ENCODE measurements around the gene ADAMTS18. TPM values are rescaled to one million over a fixed set of nuclear protein-coding genes. Genes with fewer than 3 reads are reported as not detected.

ADAMTS18 gene
- total RNA-seq, 1 donor from 2014 or later: 2.5 TPM

DNA sequence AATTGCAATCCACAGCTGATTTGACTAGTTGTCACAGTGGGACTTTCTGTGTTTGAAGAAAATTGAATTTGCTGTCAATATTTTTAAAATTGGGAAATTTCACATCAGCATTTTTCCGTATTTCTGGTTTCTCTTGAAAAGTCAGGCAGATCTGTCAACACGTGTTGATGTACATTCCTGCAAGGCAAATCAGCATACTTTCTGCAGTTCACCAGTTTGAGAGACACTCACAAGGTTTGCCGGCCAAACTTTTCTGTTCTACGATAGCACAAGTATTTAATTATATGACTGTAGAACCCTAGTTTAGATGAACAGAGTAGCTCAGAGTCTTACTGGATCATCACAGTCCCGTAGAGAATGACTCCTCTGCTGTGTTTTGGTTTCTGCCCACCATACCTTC is 102.0 kb downstream of the ADAMTS18 start:
- Mint-ChIP-seq H3K4me3 (ENCODE audit: unreplicated experiment) (no peak overlapping the region), H3K9me3 (ENCODE audit: unreplicated experiment) (no peaks in the 10 kb centered on the region), H3K27ac (ENCODE audit: unreplicated experiment) (no peak overlapping the region), H3K27me3 (ENCODE audit: low read depth, unreplicated experiment) (no peaks in the 10 kb centered on the region), H3K4me1 (ENCODE audit: low read depth, unreplicated experiment) (no peaks in the 10 kb centered on the region), H3K36me3 (ENCODE audit: low read depth, unreplicated experiment) (no peaks in the 10 kb centered on the region)
- no peak overlapping the region for H3K27ac ChIP-seq (ENCODE audit: low read depth, low read length)
- no peaks in the 10 kb centered on the region for H3K27me3 ChIP-seq (ENCODE audit: insufficient read depth, low read length)
- no peak for FAIRE-seq
- H3K79me2 ChIP-seq (ENCODE audit: insufficient read depth, low read length): no peaks in the 10 kb centered on the region
- no peak overlapping the region for H3K4me3 ChIP-seq (ENCODE audit: insufficient read depth, low read depth, low read length)
- TF ChIP-seq EZH2 (IDR thresholded peaks at IDR 0.05; ENCODE audit: insufficient read depth, low read length): no peak
- TF ChIP-seq, protein P1, sequence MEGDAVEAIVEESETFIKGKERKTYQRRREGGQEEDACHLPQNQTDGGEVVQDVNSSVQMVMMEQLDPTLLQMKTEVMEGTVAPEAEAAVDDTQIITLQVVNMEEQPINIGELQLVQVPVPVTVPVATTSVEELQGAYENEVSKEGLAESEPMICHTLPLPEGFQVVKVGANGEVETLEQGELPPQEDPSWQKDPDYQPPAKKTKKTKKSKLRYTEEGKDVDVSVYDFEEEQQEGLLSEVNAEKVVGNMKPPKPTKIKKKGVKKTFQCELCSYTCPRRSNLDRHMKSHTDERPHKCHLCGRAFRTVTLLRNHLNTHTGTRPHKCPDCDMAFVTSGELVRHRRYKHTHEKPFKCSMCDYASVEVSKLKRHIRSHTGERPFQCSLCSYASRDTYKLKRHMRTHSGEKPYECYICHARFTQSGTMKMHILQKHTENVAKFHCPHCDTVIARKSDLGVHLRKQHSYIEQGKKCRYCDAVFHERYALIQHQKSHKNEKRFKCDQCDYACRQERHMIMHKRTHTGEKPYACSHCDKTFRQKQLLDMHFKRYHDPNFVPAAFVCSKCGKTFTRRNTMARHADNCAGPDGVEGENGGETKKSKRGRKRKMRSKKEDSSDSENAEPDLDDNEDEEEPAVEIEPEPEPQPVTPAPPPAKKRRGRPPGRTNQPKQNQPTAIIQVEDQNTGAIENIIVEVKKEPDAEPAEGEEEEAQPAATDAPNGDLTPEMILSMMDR (IDR thresholded peaks at IDR 0.05; ENCODE audit: insufficient read depth, low read depth, low read length): no peak
- H3K9me3 ChIP-seq (ENCODE audit: insufficient read depth, low read depth, low read length): no peaks in the 10 kb centered on the region
- H3K9ac ChIP-seq (ENCODE audit: low read length): no peak overlapping the region
- DNase-seq (ENCODE audit: low read depth): no peak
- no peaks in the 10 kb centered on the region for H4K20me1 ChIP-seq (ENCODE audit: insufficient read depth, low read length)
- H3K4me1 ChIP-seq (ENCODE audit: insufficient read depth, low read length): no peaks in the 10 kb centered on the region
- H2AFZ ChIP-seq (ENCODE audit: low read depth, low read length): no peak overlapping the region
- no peak overlapping the region for H3K4me2 ChIP-seq (ENCODE audit: low read length)
- no peaks in the 10 kb centered on the region for H3K36me3 ChIP-seq (ENCODE audit: insufficient read depth, low read length)

DNA sequence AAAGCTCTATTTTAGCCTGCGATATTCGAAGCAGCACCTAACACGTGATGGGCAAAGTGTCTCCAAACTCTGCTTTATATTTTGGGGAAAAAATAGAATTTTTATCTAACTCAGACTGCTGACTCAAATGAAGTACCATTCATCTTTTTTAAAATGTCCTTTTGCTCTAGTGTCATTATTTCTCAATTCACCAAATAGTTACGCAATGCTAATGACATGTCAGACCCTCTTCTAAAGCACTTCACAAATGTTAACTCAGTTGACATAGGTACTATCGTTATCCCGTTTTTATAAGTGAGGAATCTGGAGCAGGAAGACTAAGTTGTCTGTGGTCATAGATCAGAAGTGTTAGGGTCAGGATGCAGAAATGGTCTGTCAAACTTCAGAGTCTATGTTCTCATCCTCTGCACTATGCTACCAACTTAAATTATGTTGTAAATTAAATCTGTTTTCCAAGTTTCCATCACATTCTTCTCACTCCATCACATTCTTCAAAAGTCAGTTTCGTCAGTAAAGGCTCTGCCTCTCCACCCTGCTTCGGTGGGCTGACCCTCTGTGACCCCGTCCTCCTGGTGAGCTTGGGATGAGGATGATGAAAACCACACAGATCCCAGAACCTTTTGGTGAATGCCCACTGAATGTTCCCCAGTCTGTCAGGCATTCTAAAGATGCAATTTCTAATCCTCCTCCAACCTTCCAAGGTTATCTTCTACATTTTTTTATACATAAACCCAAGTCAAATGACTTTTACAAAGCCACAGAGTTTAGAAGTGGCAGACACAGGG is 102.8 kb downstream of the ADAMTS18 start:
- H3K27ac Mint-ChIP-seq (ENCODE audit: unreplicated experiment): no peak overlapping the region
- TF ChIP-seq, protein P1 (IDR thresholded peaks at IDR 0.05; ENCODE audit: insufficient read depth, low read depth, low read length): no peak
- no peak for TF ChIP-seq EZH2 (IDR thresholded peaks at IDR 0.05; ENCODE audit: insufficient read depth, low read length)
- H3K36me3 Mint-ChIP-seq (ENCODE audit: low read depth, unreplicated experiment): no peaks in the 10 kb centered on the region

DNA sequence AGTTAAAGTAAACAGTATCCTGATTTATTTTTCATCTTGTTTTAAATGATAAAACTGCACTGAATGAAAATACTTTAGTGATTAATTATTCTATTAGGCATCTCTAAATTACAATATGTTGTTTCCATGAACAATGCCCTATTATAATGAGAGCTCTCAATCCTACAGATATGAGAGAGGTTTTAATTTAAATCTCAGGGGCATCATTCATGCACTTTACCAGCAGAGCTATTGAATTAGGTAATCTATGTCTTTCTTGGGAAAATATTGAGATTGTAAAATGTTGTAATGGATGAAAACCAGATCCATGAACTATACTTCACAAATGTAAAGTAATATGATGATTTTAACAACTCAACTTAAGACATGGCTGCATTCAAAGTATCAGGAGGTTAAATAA is 103.8 kb downstream of the ADAMTS18 start:
- Histone ChIP-seq H3K4me3 (ENCODE audit: insufficient read depth, low read depth, low read length) (no peak overlapping the region), H2AFZ (ENCODE audit: low read depth, low read length) (no peak overlapping the region)
- no peaks in the 10 kb centered on the region for H3K4me1 Mint-ChIP-seq (ENCODE audit: low read depth, unreplicated experiment)

More for the DNA sequence above, 102.8 kb downstream of the ADAMTS18 start:
- Histone ChIP-seq H3K79me2 (ENCODE audit: insufficient read depth, low read length) (no peaks in the 10 kb centered on the region), H3K27me3 (ENCODE audit: insufficient read depth, low read length) (no peaks in the 10 kb centered on the region), H3K9me3 (ENCODE audit: insufficient read depth, low read depth, low read length) (no peaks in the 10 kb centered on the region), H3K4me3 (ENCODE audit: insufficient read depth, low read depth, low read length) (no peak overlapping the region), H3K36me3 (ENCODE audit: insufficient read depth, low read length) (no peaks in the 10 kb centered on the region), H2AFZ (ENCODE audit: low read depth, low read length) (no peak overlapping the region), H3K9ac (ENCODE audit: low read length) (no peak overlapping the region), H4K20me1 (ENCODE audit: insufficient read depth, low read length) (no peaks in the 10 kb centered on the region), H3K4me1 (ENCODE audit: insufficient read depth, low read length) (no peaks in the 10 kb centered on the region), H3K4me2 (ENCODE audit: low read length) (no peak overlapping the region), H3K27ac (ENCODE audit: low read depth, low read length) (no peak overlapping the region)
- Mint-ChIP-seq H3K27me3 (ENCODE audit: low read depth, unreplicated experiment) (no peaks in the 10 kb centered on the region), H3K9me3 (ENCODE audit: unreplicated experiment) (no peaks in the 10 kb centered on the region), H3K4me1 (ENCODE audit: low read depth, unreplicated experiment) (no peaks in the 10 kb centered on the region), H3K4me3 (ENCODE audit: unreplicated experiment) (no peak overlapping the region)
- DNase-seq (ENCODE audit: low read depth) (no peak), FAIRE-seq (no peak)

More for the DNA sequence above, 103.8 kb downstream of the ADAMTS18 start:
- H3K4me3 Mint-ChIP-seq (ENCODE audit: unreplicated experiment): no peak overlapping the region
- no peaks in the 10 kb centered on the region for H3K36me3 ChIP-seq (ENCODE audit: insufficient read depth, low read length)
- no peak for DNase-seq (ENCODE audit: low read depth)
- no peaks in the 10 kb centered on the region for H3K4me1 ChIP-seq (ENCODE audit: insufficient read depth, low read length)
- no peaks in the 10 kb centered on the region for H4K20me1 ChIP-seq (ENCODE audit: insufficient read depth, low read length)
- no peaks in the 10 kb centered on the region for H3K27me3 ChIP-seq (ENCODE audit: insufficient read depth, low read length)
- H3K79me2 ChIP-seq (ENCODE audit: insufficient read depth, low read length): no peaks in the 10 kb centered on the region
- TF ChIP-seq, protein P1 (IDR thresholded peaks at IDR 0.05; ENCODE audit: insufficient read depth, low read depth, low read length): no peak
- TF ChIP-seq EZH2 (IDR thresholded peaks at IDR 0.05; ENCODE audit: insufficient read depth, low read length): no peak
- H3K27me3 Mint-ChIP-seq (ENCODE audit: low read depth, unreplicated experiment): no peaks in the 10 kb centered on the region
- H3K9me3 ChIP-seq (ENCODE audit: insufficient read depth, low read depth, low read length): no peaks in the 10 kb centered on the region
- H3K9me3 Mint-ChIP-seq (ENCODE audit: unreplicated experiment): no peaks in the 10 kb centered on the region
- H3K27ac ChIP-seq (ENCODE audit: low read depth, low read length): no peak overlapping the region
- no peak overlapping the region for H3K9ac ChIP-seq (ENCODE audit: low read length)
- no peak overlapping the region for H3K27ac Mint-ChIP-seq (ENCODE audit: unreplicated experiment)
- H3K36me3 Mint-ChIP-seq (ENCODE audit: low read depth, unreplicated experiment): no peaks in the 10 kb centered on the region
- no peak for FAIRE-seq
- no peak overlapping the region for H3K4me2 ChIP-seq (ENCODE audit: low read length)
